SKM-1 treated with dmso at 0.1 percent for 144 hours (cell line): Measurements from ENCODE around the gene TMA7.
"Not testable (repeated sequence)": the region's sequence is repeated elsewhere in the genome, so short reads cannot be mapped to it uniquely, and the experiment has no call there.

Experiments used
- DNase-seq: peaks from one replicate; lab custom pipeline; 2025; ENCODE audit not compliant: unreplicated experiment; lab: John Stamatoyannopoulos, UW

Gene TMA7

GRCh38 chr3:48435774-48436476 is 4.1 kb upstream of the TMA7 start:
- DNase-seq, result peak; percentile 86

GRCh38 chr3:48436477-48436787 is 3.6 kb upstream of the TMA7 start:
- DNase-seq, result no peak

- no peak for DNase-seq
These were observed 3.2 kb upstream of the TMA7 start for GRCh38 chr3:48436855-48437254.

DNA sequence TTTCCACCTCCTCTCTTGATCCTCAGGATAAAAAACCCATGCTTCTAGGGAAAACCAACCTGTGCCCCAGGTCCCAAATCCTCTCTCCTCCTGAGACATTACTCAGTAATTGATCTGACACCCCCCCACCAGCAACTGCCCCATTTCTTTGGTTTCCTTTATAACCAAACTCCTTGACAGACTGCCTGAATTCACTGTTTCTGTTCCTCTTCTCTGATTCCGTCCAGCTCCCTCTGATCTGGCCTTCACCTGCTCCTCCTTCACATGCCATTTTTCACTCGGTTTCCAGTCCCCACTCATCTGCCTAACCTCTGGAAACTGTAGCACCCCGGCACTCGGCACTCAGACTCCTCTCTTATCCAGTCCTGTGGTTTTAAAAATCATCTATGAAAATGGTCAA is 2.2 kb upstream of the TMA7 start:
- no peak for DNase-seq

DNA sequence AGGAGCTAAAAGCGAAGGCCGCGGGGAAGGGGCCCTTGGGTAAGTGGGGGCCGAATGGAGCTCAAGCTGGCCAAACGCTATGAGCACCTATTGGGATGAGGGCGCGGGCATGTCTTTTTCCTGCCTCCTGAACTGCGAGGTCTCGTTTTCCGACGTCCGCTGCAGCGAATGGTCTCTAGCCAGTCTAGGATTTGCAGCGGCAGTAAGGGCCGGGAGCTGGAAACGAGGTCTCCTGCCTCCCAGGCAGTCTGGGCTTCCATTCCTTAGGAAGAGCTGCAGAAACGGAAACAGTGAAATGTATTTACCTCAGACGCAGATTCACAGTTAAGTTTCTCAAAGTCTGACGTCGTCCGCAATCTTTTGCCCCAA is 517 bp downstream of the TMA7 start:
- DNase-seq, result no peak

DNA sequence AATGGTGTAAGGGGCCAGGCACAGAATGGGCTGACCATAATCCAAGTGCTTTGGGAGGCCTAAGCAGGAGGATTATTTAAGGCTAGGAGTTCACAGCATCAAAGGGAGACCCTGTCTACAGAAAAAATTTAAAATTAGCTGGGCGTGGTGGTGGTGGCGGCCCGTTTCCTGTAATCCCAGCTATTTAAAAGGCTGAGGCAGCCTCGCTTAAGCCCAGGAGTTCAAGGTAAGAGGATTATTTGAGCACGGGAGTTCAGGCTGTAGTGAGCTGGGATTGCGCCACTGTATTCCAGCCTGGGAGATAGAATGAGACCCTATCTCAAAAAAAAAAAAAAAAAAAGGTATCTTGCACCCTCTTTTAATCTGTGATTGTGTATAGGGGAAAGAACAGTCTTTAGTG is 1.9 kb downstream of the TMA7 start:
- no peak for DNase-seq

GRCh38 chr3:48445277-48445882 is 5.3 kb downstream of the TMA7 start:
- DNase-seq, result no peak

GRCh38 chr3:48446043-48446424 is 6.0 kb downstream of the TMA7 start:
- DNase-seq, result no peak

- peak; percentile 85 for DNase-seq
These were observed 6.6 kb downstream of the TMA7 start, which contains the start of gene ATRIP for GRCh38 chr3:48446425-48447193. ATRIP (plus strand) TSS chr3:48446737; CDS start chr3:48446846, 109 bp downstream.

DNA sequence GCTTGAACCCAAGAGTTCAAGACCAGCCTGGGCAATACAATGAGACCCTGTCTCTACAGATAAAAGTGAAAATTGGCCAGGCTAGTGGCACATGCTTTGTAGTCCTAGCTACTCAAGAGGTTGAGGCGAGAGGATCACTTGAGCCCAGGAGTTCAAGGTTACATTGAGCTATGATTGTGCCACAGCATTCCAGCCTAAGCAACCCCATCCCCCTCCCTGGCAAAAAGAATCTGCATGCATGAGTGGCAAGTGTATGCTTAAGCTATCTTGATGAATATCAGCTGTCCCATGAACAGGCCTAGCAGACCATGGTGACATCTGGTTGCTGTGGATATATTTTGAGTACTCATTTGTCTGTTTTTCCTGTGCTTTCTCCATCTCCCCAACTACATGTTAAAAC is 11.2 kb downstream of the TMA7 start:
- DNase-seq, result no peak

DNA sequence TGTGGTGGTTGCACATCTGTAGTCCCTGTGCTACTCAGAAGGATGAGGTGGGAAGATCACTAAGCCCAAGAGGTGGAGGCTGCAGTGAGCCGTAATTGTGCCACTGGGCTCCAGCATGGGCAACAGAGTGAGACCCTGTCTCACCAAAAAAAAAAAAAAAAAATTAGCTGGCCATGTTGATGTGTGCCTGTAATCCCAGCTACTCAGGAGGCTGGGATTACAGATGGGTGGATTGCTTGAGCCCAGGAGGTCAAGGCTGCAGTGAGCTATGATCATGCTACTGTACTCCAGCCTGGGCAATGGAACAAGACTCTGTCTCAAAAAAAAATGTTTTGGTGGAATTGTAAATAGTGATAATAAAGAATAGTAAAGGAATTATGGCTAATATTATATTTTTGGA is 16.4 kb downstream of the TMA7 start:
- DNase-seq, result no peak

- no peak for DNase-seq
These were observed 19.3 kb downstream of the TMA7 start for GRCh38 chr3:48459331-48459730.

DNA sequence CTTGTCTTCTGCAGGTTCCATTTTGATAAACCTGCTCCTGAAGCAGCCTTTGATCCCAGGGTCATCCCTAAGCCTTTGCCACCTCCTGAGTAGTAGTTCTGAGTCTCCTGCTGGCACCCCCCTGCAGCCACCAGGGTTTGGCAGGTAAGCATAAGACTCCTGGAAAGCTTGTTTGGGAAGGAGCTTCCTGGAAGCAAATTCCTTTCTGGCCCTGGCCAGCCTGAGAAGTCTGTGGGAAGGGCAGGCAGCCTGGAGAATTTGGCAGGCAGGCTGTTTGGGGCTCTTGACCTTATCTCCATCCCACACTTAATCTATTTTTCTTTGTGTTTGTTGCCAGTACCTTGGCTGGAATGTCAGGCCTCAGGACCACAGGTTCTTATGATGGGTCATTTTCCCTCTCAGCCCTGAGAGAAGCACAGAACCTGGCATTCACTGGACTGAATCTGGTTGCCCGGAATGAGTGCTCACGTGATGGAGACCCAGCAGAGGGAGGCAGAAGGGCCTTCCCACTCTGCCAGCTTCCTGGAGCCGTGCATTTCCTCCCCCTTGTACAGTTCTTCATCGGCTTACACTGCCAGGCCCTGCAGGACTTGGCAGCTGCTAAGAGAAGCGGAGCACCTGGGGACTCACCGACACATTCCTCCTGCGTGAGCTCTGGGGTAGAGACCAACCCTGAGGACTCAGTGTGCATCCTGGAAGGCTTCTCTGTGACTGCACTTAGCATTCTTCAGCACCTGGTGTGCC is 19.9 kb downstream of the TMA7 start:
- no peak for DNase-seq

DNA sequence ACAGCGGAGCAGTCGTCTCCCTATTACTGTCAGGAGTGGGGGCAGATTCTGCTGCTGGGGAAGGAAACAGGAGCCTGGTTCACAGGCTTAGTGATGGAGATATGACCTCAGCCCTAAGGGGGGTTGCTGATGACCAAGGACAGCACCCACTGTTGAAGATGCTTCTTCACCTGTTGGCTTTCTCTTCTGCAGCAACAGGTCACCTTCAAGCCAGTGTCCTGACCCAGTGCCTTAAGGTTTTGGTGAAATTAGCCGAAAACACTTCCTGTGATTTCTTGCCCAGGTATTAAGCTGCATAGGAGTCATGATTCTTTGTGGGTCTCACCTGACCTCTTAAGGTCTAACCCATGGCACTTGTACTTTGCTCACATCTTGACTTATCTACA is 20.5 kb downstream of the TMA7 start:
- DNase-seq, result no peak

- not testable (repeated sequence) for DNase-seq
These were observed 21.7 kb downstream of the TMA7 start for GRCh38 chr3:48461767-48462166.

- no peak for DNase-seq
These were observed 23.6 kb downstream of the TMA7 start for GRCh38 chr3:48463703-48464102.

- no peak for DNase-seq
These were observed 24.7 kb downstream of the TMA7 start for GRCh38 chr3:48464713-48465221.

DNA sequence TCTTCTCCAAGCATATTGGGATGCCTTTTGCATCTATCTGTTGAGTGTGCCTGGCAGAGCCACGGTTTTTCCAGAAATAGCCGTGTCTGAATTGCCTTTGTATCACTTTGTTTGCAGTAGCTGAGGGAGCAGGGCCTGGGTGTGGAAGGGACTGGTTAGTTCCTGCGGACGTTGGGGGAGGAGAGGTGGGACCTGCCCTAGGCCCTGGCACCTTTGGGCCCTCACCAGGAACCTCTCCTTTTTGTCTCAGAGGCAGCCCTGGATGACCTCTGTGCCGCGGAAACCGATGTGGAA is 25.1 kb downstream of the TMA7 start:
- no peak for DNase-seq

- peak; percentile 82 for DNase-seq
These were observed 25.7 kb downstream of the TMA7 start for GRCh38 chr3:48465531-48466378.

- DNase-seq, result no peak
These were observed 26.5 kb downstream of the TMA7 start for GRCh38 chr3:48466386-48467109.
